Neutrophil (primary cell): ENCODE measurements around the gene ARMC9.

Experiments used
- H3K27ac ChIP-seq: fragments of 200-600 bp; sonication (generic); 2 replicates; pipeline ENCODE4 v1.5.1; 2016; ENCODE audit warnings: mild to moderate bottlenecking, moderate library complexity
- H3K27me3 ChIP-seq: fragments of 200-600 bp; sonication (generic); 2 replicates; pipeline ENCODE4 v1.6.0; 2016; ENCODE audit warnings: mild to moderate bottlenecking
- H3K36me3 ChIP-seq: fragments of 200-600 bp; sonication (generic); 2 replicates; pipeline ENCODE4 v1.5.1; 2017
- H3K4me1 ChIP-seq, 2 experiments: fragments of 200-600 bp in 1 of 2; sonication (generic) in 1 of 2; 1 replicate in 1 of 2; 2 replicates in 1 of 2; pipeline versions ENCODE4 v1.5.1 to v1.6.1; 2013 to 2016; ENCODE audit warnings: low read depth in 1 of 2, low read length in 1 of 2, mild to moderate bottlenecking in 1 of 2, moderate library complexity in 1 of 2; ENCODE audit not compliant: control insufficient read depth in 1 of 2, insufficient read depth in 1 of 2
- H3K4me3 ChIP-seq, 2 experiments: fragments of 200-600 bp in 1 of 2; sonication (generic) in 1 of 2; 1 replicate in 1 of 2; 2 replicates in 1 of 2; pipeline ENCODE4 v1.5.1; 2013 to 2016; ENCODE audit warnings: low read depth in 1 of 2, low read length in 1 of 2, mild to moderate bottlenecking in 1 of 2, moderate library complexity in 1 of 2
- H3K9me3 ChIP-seq: fragments of 200-600 bp; sonication (generic); 2 replicates; pipeline ENCODE4 v1.5.1; 2016
- TF ChIP-seq, protein P1 (sequence below): fragments of 200-600 bp; sonication (generic); IDR thresholded peaks from 2 replicates; pipeline ENCODE4 v1.5.1; 2016; ENCODE audit warnings: antibody characterized with exemption

The ARMC9 gene

DNA sequence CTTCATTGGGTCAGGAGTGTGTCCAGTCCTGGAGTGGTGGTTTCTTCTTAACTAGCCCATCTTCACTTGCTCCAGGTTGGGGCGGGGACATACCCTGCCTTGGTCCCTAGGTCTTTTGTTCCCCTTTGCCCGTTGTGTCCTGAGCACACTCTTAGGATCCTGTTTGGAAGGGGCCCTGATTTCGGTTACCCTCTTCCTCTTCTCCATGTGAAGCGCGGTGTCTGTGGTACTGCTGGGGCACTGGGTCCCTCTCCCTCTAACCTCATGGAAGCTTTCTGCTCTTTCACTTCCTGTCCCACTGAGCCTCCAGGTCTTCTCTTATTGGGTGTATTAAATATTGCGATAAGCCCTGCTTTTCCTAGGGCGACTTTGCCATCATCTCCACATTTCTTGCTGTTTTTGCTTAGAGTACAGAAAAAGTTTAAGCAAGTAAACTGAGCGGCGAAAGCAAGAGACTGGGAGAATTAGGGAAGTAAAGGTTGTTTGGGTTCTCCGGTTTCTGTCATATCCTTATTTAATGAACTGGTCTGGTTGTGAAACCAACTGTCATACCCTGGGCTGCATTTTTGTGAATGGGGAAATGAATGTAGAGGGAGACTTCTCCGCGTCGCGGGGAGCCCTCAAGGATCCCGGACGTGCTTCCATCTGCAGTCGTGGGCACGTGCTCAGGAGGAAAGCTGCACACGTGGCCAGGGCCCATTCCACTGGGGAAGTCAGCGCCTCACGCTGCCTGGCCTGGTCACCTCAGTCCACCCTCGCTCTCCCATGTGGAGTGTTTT, 123.3 kb downstream of the ARMC9 start:
- TF ChIP-seq, protein P1, sequence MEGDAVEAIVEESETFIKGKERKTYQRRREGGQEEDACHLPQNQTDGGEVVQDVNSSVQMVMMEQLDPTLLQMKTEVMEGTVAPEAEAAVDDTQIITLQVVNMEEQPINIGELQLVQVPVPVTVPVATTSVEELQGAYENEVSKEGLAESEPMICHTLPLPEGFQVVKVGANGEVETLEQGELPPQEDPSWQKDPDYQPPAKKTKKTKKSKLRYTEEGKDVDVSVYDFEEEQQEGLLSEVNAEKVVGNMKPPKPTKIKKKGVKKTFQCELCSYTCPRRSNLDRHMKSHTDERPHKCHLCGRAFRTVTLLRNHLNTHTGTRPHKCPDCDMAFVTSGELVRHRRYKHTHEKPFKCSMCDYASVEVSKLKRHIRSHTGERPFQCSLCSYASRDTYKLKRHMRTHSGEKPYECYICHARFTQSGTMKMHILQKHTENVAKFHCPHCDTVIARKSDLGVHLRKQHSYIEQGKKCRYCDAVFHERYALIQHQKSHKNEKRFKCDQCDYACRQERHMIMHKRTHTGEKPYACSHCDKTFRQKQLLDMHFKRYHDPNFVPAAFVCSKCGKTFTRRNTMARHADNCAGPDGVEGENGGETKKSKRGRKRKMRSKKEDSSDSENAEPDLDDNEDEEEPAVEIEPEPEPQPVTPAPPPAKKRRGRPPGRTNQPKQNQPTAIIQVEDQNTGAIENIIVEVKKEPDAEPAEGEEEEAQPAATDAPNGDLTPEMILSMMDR: no peak
- H3K36me3 ChIP-seq: no peaks in the 10 kb centered on the region

GRCh38 chr2:231323316-231323715, 124.9 kb downstream of the ARMC9 start:
- Histone ChIP-seq H3K9me3 (no peaks in the 10 kb centered on the region), H3K36me3 (no peaks in the 10 kb centered on the region), H3K4me1 (peaks cover 18 to 20% of the 10 kb centered on the region in 2 experiments), H3K27me3 (no peaks in the 10 kb centered on the region), H3K27ac (no peak overlapping the region), H3K4me3 (no peak overlapping the region)
- TF ChIP-seq, protein P1: no peak

More for the DNA sequence above, 123.3 kb downstream of the ARMC9 start:
- Histone ChIP-seq H3K4me3 (peak overlapping the region; percentile 32 to 47), H3K4me1 (peaks cover 18 to 20% of the 10 kb centered on the region in 2 experiments), H3K9me3 (no peaks in the 10 kb centered on the region), H3K27ac (peak overlapping the region; percentile 69), H3K27me3 (no peaks in the 10 kb centered on the region)

- Histone ChIP-seq H3K27ac (no peak overlapping the region), H3K27me3 (no peaks in the 10 kb centered on the region), H3K36me3 (no peaks in the 10 kb centered on the region), H3K4me1 (peaks cover 18% of the 10 kb centered on the region in 2 experiments), H3K4me3 (no peak overlapping the region), H3K9me3 (no peaks in the 10 kb centered on the region)
- TF ChIP-seq, protein P1: no peak
These were observed 127.4 kb downstream of the ARMC9 start for GRCh38 chr2:231325826-231326225.

DNA sequence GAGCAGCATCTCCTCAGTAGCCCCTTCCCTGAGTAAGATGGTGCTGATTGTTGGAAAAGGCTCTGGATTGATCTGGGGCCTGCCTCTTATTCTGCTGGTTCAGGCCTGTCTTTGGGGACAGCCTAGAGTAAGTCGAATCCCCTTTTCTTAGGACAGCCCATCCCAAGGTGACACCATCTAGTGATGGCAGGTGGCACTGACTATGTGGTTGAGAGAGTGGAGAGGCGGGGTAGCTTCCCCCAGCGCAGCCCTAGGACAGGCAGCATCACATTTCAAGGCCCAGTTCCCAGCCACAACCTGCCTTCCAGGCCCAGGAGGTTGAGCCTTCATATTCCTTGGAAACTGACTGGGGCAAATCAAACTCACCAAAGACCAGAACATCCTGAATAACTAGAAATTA, 128.0 kb downstream of the ARMC9 start:
- TF ChIP-seq, protein P1: no peak
- Histone ChIP-seq H3K9me3 (no peaks in the 10 kb centered on the region), H3K36me3 (no peaks in the 10 kb centered on the region), H3K4me1 (peaks cover 12% of the 10 kb centered on the region in 2 experiments), H3K27me3 (no peaks in the 10 kb centered on the region), H3K4me3 (no peak overlapping the region), H3K27ac (no peak overlapping the region)

DNA sequence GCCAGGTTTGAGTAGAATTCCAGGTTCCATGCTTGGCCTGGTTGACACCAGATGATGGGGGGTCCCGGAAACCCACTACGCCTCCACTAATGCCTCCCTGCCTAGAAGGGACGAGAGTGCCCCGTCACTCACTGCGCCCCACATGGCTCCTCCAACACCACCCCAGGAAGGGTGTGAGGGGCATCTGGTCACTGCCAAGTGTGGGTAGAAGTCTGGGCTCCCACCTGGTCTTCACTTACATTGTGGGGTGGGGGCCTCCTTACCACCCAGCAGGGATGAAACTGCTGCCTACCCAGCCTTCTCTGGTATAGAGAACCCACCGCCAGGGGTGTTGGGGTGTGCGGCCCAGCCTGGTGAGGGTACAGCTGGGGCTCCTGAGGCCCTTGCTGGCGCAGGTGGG, 131.9 kb downstream of the ARMC9 start:
- no peaks in the 10 kb centered on the region for H3K36me3 ChIP-seq
- H3K4me1 ChIP-seq: no peaks in the 10 kb centered on the region
- TF ChIP-seq, protein P1: no peak

More for the DNA sequence above, 131.9 kb downstream of the ARMC9 start:
- no peak overlapping the region for H3K27ac ChIP-seq
- H3K9me3 ChIP-seq: no peaks in the 10 kb centered on the region
- H3K4me3 ChIP-seq: no peak overlapping the region
- H3K27me3 ChIP-seq: no peaks in the 10 kb centered on the region
